CD4-positive, alpha-beta T cell treated with Interleukin-15 for 1 hour (primary cell): ENCODE measurements around the gene NADK2.
A peak's percentile ranks its signal among the peaks of the same experiment; 100 is the strongest.

ENCODE experiments used
- DNase-seq: peaks from one replicate; pipeline ENCODE4 v3.0.0-alpha.2; 2020

NADK2 gene

DNA sequence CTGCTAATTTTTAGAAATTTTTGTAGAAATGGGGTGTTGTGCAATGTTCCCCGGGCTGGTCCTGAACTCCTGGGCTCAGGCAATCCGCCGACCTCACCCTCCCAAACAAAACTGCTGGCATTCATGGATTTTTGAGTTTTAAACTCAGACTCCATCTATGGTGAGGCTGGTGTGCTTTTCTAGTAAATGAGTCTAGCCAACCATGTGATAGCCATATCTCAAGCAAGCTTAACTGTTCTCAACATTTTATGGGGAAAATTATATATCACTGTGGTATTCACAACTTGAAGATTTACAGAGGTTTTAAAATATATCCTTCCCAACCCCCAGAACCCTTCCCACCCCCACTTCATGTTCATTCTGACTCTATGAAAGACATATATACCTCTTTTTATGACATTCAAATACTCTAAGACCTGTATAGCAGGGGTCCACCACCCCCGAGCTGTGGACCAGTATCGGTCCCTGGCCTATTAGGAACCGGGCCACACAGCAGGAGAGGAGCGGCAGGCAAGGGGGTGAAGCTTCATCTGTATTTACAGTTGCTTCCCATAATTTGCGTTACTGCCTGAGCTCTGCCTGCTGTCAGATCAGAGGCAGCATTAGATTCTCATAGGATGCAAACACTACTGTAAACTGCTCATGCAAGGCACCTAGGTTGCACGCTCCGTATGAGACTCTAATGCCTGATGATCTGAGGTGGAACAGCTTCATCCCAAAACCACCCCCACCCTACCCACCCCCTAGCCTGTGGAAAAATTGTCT, 4.5 kb upstream of the NADK2 start:
- DNase-seq, result no peak

DNA sequence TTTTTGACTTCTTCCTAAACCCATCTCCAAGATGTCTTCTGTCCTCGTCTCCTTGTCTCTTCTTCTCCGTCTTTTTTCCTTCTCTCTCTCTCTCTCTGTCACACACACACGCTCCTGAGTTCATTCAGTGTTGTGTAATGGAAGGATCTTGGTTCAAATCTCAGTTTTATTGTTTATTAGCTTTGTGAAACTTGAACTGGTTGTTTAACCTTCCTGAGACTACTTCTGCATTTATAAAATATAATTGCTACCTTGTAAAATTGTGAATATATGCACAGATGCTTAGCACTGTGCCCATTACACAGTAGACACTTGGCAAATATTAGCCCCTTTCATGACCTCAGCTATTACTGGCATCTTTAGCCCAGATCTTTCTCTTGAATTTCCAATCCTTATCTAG, 2.4 kb upstream of the NADK2 start:
- DNase-seq, result no peak

DNA sequence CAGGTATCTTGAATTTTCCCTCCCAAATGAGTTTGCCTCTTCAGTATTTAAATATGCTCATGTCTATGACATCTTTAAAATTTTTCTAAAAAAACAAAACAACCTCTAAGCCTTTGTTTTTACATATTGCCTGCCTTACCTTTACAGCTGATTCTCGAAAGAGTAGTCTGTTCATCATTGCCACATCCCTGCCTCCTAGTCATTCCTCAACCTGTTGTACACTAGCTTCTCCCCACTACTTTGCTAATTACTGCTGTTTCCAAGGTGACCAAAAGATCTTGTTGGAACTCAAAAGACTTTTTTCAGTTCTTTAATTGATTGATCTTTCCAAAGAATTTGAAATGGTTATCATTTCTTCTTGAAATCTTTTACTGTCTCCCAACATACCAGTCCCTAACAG, 1.9 kb upstream of the NADK2 start:
- no peak for DNase-seq

DNA sequence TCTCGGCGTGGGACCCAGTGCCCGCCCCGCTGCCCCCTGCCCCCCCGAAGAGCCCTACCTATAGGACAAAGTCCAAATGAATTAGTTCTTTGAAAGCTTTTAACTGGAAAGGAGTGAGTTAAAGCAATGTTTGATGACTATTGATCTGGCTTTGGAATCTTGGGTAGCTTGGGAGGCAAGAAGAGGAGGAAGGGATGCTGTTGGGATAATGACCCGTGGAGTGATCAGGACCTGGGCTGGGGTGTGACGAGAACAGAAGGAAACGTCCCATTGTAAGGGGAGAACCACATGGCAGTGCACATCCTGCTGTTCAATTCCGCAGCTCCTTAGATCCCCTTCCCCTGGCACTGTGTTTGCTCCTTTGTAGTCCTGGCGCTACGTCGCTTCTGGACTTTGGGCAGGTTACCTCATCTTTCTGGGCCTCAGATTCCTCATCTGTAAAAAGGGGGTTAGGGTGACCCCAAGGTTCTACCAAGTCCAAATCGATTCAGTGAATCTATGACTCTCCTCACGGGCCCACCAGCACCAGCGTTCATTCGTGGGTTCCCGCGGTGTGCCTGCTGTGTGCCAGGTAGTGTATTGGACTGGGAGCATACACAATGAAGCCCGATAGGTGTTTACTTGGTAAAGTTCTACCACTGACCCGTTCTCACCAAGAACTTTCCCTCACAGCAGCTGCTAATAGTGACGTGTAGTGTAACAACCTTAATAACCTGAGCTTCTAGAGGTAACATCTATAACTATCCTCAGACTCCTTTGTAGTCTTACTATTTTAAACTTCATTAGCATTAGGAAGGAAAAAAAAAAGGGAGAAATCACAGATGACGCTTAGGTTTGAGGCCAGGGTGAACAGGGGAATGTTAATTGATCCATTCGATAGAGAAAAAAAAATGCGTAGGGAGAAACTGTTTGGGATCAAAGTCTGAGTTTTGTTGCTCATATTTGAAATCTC, 1.1 kb upstream of the NADK2 start:
- no peak for DNase-seq

DNA sequence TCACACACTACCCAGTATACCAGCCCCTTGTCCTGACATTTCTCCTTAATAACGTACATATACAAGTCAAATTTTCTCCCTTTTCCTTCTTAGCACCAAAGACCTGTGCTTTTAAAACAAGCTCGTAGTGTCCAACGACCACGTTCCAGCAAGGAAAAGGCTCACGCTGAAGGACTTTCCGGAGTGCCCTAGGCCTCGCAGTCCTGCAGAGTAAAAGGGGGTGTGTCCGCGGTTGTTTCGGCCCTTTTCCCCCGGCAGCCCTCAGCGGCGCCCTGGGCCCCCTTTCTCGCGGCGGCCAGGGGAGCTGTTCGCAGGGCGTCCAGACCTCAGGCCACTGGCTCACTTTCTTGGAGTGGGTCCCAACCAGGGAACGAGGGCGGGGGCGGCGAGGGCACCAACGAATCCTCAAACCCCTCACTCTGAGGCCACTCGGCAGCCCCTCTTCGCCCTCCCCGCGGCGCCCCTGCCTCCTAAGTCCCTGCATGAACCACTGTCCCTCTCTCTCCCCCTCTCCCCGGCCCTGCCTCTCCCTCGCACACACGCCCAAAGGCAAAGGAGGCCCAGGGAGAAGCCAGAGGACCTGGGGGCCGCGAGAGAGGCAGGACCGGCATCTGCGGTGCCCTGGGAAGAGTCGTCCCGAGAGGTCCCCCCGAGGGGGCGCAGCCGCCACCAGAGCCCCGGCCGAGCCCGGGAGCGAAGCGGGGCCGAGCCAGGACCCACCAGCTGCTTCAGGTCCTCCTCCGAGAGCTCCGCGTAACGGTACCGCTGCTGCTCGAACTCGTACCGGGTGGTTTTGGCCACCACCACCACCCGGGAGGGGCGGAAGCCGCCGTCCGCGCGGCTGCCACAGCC, 720 bp downstream of the NADK2 start:
- peak; percentile 19 for DNase-seq

DNA sequence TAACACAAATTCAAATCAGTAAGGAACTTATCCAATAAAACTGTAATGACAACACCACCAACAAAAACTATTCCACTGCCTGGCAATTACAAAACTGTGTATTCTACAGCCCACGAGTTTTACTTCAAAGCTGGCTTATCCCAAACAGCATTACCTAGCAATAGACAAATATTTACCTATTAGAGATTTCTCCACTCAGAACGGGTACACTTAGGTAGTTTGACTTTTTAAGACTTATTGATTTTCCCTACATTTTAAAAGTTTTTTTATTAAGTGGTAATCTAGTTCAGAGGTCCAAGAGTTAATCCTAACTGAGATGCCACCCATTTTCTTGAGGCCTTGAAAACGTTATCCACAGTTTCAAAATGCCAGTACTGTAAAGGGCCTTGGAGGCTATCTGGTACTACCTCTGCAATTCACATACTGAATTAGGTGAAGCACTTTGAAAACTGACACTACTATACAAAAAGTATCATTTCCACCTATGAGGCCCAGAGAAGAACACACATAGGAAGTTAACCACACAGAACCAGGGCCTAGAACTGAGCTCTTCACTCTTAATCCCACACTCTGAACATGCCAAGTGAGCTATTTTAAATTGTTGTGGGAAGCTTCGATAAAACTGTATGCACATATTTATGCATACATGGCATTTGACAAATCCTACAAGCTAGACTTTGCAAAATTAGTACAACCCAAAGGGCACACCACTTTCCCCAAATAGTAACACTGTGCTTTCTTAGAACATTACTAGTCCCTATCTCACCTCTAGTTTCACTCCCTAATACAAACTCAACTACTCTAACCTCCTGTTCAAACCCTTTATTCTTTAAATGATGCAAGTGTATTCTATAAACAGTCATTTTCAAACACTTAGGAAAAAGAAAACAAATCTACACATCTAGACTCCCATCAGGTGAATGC, 2.1 kb downstream of the NADK2 start:
- no peak for DNase-seq

DNA sequence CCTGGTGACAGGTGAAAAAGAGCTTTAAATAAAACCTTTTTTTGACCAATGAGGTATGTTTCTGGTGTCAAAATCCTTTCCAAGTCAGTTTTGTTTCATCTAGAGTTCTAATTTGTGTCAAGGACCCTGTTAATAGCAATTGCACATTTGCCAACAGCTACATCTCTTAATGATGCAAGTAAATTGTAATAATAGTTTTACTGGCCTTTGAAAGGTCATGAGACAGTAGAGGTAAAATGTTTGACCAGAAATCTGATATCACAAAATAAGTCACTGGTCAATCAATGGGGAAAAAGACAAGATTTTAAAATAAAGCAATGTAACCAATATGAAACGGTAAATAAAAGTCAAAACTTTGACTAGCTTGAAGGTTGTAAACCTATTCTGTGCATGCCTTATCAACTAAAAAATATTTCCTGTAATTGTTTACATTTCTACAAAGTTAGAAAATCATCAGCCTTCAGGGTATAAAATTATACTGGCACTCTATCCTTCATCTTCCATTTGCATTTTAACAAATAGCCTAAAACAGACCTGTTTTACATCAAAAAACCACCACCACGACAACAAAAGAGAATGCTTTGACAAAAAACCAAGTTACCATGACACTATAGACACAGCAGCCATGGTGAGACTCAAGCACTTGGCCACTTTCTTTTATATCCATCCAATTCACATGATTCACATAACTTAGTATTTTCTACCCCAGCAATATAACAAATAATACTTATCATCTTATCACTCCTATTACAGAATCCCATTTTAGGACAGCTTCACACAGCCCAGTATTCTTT, 3.0 kb downstream of the NADK2 start:
- no peak for DNase-seq

DNA sequence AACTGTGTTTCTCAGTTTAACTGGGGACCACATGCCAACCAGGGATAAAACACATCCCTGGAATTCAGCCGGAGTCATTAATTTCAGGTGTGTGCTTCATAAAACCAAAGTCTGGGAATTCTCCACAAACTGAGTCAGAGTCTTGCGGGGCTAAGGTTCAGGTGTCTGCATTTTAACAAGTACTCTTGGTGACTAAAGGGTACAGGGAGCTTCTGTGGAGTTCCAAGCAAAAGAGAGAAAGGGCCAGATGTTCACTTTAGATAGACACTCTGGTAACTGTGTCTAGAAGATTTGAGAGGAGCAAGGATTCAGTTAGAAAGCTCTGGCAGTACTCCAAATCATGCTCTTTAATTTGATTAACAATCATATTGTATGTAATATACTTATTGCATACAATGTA, 4.0 kb downstream of the NADK2 start:
- DNase-seq, result no peak

DNA sequence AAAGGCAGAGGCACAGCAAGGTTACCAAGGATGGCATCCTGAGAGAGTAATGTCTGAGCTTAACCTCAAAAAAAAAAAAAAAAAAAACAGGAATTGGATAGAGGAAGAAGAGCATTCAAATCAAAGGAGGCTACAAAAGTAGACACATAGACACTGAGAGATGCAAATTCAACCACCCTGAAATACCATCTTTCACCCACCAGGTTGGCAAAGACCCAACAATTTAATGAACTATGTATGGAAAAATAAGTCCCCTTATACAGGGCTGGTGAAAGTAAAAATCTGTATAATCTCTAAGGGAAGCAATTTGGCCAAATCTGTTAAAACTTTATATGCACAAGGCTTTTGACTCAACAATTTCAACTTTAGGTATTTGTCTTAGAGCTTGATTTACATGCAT, 4.9 kb downstream of the NADK2 start:
- no peak for DNase-seq

DNA sequence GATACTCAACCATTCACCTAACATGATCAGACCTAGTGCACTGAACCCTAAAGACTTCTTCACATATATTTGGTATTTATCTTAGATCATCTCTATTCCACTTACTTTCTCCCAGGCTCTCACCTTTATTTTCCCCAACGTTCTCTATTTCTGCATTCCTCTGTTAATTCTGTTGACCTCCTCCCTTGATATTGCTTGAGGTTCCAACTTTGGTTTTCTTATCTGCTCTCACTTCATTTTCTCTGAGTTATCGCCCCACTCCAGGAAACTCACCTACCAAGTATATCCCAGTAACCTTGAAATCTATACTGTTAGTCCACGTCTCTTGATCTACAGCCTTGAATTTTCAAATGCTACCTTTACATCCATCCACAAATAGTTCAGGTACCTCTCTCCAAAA, 9.2 kb downstream of the NADK2 start:
- DNase-seq, result no peak

DNA sequence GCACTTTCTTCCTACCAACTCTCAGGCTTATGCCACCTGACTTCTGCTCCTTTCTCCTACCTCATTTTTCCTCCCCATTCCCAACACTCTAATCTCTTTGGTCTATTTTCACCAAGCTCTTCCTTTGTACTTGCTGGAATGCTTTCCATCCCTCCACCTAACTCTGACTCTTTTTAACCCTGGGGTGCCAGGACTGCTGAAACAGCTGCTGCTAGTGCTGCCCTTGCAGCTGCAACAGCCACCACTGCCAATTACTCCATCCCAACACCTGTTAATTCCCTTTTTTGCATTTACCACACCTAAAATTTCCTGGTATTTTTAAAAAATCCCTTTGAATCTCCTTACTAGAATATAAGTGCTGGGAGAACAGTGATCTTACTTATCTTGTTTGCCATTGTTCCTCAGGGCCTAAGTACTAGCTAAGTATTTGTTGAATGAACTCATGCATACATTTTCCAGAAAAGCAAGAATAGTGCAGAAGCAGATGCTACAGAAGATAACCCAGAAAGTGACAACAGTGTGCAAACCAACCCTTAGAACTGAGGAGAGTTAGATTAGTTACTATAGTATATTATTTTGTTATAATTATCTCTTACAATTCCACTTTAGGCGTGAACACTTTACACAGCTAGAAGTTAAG, 11.5 kb downstream of the NADK2 start:
- DNase-seq, result no peak

DNA sequence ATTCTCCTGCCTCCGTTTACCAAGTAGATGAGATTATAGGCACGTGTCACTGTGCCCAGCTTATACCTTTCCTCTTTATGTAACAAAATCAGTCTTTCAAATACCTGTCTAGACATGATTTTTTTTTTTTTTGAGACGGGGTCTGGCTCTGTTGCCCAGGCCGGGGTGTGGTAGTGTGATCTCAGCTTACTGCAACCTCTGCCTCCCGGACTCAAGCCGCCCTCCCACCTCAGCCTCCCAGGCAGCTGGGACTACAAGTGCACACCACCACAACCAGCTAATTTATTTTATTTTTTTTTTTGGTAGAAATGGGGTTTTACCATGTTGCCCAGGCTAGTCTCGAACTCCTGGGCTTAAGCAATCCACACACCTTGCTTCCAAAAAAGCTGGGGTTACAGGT, 13.2 kb downstream of the NADK2 start:
- no peak for DNase-seq

DNA sequence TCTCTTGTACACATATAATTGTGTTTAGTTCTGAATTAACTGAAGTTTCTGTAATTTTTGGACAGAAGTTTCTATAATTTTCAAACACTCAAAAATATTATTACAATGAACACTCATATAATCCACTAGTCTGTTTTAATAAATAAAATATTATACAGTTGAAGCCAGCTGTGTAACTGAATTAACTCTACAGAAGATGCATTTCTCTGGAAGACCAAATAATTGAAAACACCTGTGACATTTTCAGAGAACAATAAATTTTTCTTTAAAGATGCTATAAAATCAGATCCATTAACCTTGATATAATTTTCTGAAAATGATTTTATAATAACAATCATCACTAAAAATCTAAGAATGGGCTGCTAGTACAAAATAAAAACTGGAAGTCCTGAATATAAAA, 14.7 kb downstream of the NADK2 start:
- DNase-seq, result no peak

DNA sequence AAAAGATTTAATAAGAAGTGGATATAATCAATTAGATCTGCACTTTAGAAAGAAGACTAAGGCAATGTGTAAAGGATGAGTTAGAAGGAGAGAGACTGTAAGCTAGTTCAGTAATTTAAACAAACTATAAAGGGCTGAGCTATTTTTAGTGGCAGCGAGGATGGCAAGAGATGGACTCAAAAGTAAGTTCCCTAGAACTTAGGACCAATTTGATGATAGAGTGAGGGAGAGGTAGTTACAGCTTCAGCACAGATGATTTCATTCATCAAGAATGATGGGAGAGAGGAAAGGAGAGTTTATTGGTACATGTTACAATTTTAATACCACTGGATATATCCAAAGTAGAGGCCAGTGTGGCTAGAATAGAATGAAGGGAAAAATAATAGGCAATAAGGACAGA, 19.1 kb downstream of the NADK2 start:
- no peak for DNase-seq

DNA sequence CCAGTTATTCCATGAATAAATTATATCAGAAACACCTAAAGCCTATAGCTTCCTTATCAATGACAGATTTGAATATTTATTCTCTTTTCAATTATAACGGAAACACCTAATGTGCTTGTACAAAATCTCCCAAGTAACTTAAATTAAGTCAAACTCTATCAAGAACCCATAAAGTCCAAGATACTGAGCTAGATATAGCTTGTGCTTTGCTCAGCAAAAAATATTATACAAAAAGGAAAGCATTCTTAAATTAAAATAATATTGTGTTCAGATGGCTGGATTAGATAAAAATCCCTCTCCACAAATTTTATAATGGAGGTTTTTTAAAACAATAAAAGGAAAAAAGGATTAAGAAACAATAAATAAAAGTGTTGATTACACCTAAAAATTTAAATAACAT, 23.7 kb downstream of the NADK2 start:
- DNase-seq, result no peak

DNA sequence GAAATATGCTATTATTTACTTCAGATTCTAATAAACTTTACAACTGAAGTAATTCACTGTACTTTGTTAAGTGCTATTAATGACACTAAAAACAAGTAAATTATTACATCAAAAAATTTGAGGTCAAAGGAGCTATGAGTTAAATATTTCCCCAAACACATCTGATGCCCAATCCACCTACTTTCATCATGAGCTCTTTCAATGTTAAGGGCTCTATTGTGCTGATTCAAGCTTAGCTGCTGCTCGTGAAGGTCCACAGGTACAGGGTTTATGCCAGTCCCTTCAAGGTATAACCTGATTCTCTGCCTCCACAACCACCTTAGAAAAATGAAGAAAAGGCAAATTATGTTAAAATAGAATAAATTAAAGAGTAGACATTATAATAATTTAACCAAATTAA, 24.2 kb downstream of the NADK2 start:
- DNase-seq, result no peak

DNA sequence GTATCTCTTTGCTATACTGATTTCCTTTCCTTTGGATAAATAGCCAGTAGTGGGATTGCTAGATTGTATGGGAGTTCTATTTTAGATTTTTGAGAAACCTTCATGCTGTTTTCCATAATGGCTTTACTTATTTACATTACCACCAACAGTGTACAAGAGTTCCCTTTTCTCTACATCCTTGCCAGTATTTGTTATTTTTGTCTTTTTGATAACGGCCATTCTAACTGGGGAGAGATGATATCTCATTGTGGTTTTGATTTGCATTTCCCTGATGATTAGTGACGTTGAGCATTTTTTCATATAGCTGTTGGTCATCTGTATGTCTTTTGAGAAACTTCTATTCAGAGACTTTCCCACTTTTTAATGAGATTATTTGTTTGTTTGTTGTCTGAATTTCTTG, 25.8 kb downstream of the NADK2 start:
- no peak for DNase-seq

DNA sequence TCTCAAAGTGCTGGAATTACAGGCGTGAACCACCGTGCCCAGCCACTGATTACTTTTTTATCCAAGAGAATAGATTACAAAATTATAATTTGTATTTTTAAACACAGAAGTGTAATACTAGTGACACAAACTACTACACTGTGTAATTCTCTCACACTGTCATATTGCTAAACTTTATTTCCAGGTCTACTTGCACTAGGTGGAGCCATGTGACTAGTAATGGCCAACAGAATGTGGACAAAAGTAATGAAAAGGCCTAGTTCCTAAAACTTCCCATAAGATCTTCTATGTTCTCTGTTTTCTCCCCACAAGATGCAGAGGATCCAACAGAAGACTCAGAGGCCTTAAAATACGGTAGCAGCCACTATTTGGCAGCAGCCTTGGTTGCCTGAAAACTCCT, 27.3 kb downstream of the NADK2 start:
- DNase-seq, result no peak

DNA sequence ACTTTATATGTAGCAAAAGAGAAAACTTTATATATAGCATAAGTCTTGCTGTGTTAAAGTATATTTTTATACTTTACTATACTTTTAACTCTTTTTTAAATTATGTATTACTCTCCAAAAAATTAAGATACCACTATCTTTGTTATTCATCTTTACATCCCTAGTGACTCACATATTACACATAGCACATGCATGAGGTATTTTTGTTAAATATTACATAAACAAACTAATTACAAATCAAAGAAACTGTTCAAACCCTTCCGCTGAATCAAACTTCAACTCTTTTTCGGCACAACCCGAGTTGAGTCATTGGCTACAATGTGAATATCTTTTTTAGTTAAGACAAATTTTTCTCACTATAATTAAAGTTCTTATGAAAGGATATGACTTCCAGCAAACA, 32.1 kb downstream of the NADK2 start:
- DNase-seq, result no peak

DNA sequence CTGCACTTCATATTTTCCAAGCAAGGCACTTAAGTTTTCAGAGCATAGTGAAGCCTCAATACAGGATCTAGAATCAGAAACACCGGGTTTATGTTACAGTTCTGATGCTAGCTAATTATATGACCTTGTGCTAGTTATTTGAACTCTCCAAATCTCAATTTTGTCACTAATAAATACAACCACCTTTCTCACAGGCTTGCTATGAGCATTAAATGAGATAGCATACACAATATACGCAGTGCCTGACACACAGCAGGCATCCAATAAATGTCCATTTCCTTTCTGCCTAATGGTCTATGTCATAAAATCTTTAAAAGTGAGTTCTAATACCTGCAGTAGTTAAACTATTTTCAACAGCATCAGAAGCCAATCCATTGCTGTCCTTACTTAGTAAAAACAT, 32.9 kb downstream of the NADK2 start:
- no peak for DNase-seq

DNA sequence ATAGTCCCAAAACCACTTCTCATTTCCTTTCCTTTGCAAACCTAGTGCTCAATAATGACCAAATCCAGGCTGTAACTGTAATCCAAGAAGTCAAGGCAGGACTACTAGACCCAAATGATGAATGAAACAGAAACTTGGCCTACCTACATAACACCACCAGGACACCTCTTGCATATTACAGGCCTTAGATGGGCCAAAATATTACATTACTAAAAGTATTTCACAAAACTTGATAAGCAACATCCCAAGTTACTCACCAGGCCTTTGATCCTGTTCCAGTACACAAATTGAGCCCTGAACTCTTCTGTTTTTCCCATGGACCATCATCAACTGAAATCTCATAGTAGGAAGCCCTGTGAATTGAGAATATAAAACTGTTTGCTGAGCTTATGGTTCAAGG, 34.8 kb downstream of the NADK2 start:
- no peak for DNase-seq
